Astrocyte (in vitro differentiated cells and primary cell): Measurements from ENCODE around the gene ARHGAP28. TPM values are rescaled to one million over a fixed set of nuclear protein-coding genes. Genes with fewer than 3 reads are reported as not detected.

Experiments used
- DNase-seq: peaks from one replicate; pipeline ENCODE4 v3.0.0-alpha.2; 2010; ENCODE audit warnings: low read depth
- FAIRE-seq: peaks from 2 replicates; lab custom pipeline; 2011; peaks lifted over from hg19 to GRCh38; lab: Jason Lieb, UNC
- H2AFZ ChIP-seq: 2 replicates; pipeline ENCODE4 v1.6.0; 2012; ENCODE audit warnings: low read depth, low read length, inconsistent platforms
- H3K27ac ChIP-seq: 2 replicates; pipeline ENCODE4 v1.5.1; 2011; ENCODE audit warnings: low read depth, low read length, inconsistent platforms
- H3K27me3 ChIP-seq: 2 replicates; pipeline ENCODE4 v1.6.0; 2011; ENCODE audit warnings: low read length, inconsistent platforms; ENCODE audit not compliant: insufficient read depth
- H3K36me3 ChIP-seq: 2 replicates; pipeline ENCODE4 v1.5.1; 2011; ENCODE audit warnings: low read length, inconsistent platforms; ENCODE audit not compliant: insufficient read depth
- H3K4me1 ChIP-seq: 2 replicates; pipeline ENCODE4 v1.5.1; 2011; ENCODE audit warnings: low read length, inconsistent platforms; ENCODE audit not compliant: insufficient read depth
- H3K4me2 ChIP-seq: 2 replicates; pipeline ENCODE4 v1.6.0; 2012; ENCODE audit warnings: low read length, inconsistent platforms
- H3K4me3 ChIP-seq: 2 replicates; pipeline ENCODE4 v1.5.1; 2011; ENCODE audit warnings: low read depth, mild to moderate bottlenecking, low read length, inconsistent platforms; ENCODE audit not compliant: insufficient read depth
- H3K79me2 ChIP-seq: 2 replicates; pipeline ENCODE4 v1.6.0; 2012; ENCODE audit warnings: mild to moderate bottlenecking, low read length, inconsistent platforms; ENCODE audit not compliant: insufficient read depth
- H3K9ac ChIP-seq: 2 replicates; pipeline ENCODE4 v1.6.0; 2012; ENCODE audit warnings: mild to moderate bottlenecking, low read length, inconsistent platforms
- H3K9me3 ChIP-seq: 2 replicates; pipeline ENCODE4 v1.5.1; 2012; ENCODE audit warnings: low read depth, mild to moderate bottlenecking, low read length, inconsistent platforms; ENCODE audit not compliant: insufficient read depth
- H4K20me1 ChIP-seq: 2 replicates; pipeline ENCODE4 v1.6.0; 2012; ENCODE audit warnings: low read length, inconsistent platforms; ENCODE audit not compliant: insufficient read depth
- H3K27ac Mint-ChIP-seq: one replicate; pipeline ENCODE4 v1.8.0; 2021; ENCODE audit warnings: mild to moderate bottlenecking, mixed read lengths; ENCODE audit not compliant: unreplicated experiment
- H3K27me3 Mint-ChIP-seq: one replicate; pipeline ENCODE4 v1.8.0; 2021; ENCODE audit warnings: low read depth, mixed read lengths; ENCODE audit not compliant: unreplicated experiment
- H3K36me3 Mint-ChIP-seq: one replicate; pipeline ENCODE4 v1.8.0; 2021; ENCODE audit warnings: low read depth, mixed read lengths; ENCODE audit not compliant: unreplicated experiment
- H3K4me1 Mint-ChIP-seq: one replicate; pipeline ENCODE4 v1.8.0; 2021; ENCODE audit warnings: low read depth, mixed read lengths; ENCODE audit not compliant: unreplicated experiment
- H3K4me3 Mint-ChIP-seq: one replicate; pipeline ENCODE4 v1.8.0; 2021; ENCODE audit warnings: mild to moderate bottlenecking, moderate library complexity, mixed read lengths; ENCODE audit not compliant: unreplicated experiment
- H3K9me3 Mint-ChIP-seq: one replicate; pipeline ENCODE4 v1.8.0; 2021; ENCODE audit warnings: mild to moderate bottlenecking, mixed read lengths; ENCODE audit not compliant: unreplicated experiment
- CTCF ChIP-seq: IDR thresholded peaks from 2 replicates; pipeline ENCODE4 v1.5.1; 2011; ENCODE audit warnings: low read depth, mild to moderate bottlenecking, inconsistent platforms, low read length, moderate library complexity; ENCODE audit not compliant: insufficient read depth
- EZH2 ChIP-seq: IDR thresholded peaks from 2 replicates; pipeline ENCODE4 v1.6.1; 2012; ENCODE audit warnings: mild to moderate bottlenecking, low read length, inconsistent platforms; ENCODE audit not compliant: insufficient read depth
- total RNA-seq: library from RNA; stranded (reverse); gene quantifications from 2 replicates; pipeline ENCODE4 v1.2.1, GENCODE V29; 2021

Gene ARHGAP28
- total RNA-seq, 1 donor from 2014 or later = 15.5 TPM

- Histone ChIP-seq H3K36me3 (no peaks in the 10 kb centered on the region), H3K27ac (no peak overlapping the region), H3K27me3 (no peaks in the 10 kb centered on the region), H2AFZ (no peak overlapping the region), H3K4me1 (peaks cover 18% of the 10 kb centered on the region), H3K4me2 (no peak overlapping the region), H3K4me3 (no peak overlapping the region), H3K79me2 (no peaks in the 10 kb centered on the region), H4K20me1 (no peaks in the 10 kb centered on the region), H3K9me3 (no peaks in the 10 kb centered on the region), H3K9ac (no peak overlapping the region)
- TF ChIP-seq CTCF (no peak), EZH2 (no peak)
- H3K4me1 Mint-ChIP-seq = peaks cover 36% of the 10 kb centered on the region
- peak overlapping the region; percentile 91 for H3K27ac Mint-ChIP-seq
- H3K36me3 Mint-ChIP-seq = no peaks in the 10 kb centered on the region
- DNase-seq = no peak
- no peak overlapping the region for H3K4me3 Mint-ChIP-seq
- FAIRE-seq = no peak
- no peaks in the 10 kb centered on the region for H3K9me3 Mint-ChIP-seq
- no peaks in the 10 kb centered on the region for H3K27me3 Mint-ChIP-seq
These were observed 55.9 kb downstream of the ARHGAP28 start for GRCh38 chr18:6785411-6785810.

GRCh38 chr18:6792391-6792790 lies 62.9 kb downstream of the ARHGAP28 start:
- Mint-ChIP-seq H3K27me3 (no peaks in the 10 kb centered on the region), H3K4me3 (no peak overlapping the region), H3K4me1 (peaks cover 4% of the 10 kb centered on the region), H3K36me3 (no peaks in the 10 kb centered on the region), H3K27ac (no peak overlapping the region), H3K9me3 (no peaks in the 10 kb centered on the region)
- Histone ChIP-seq H2AFZ (no peak overlapping the region), H4K20me1 (no peaks in the 10 kb centered on the region), H3K79me2 (no peaks in the 10 kb centered on the region), H3K9me3 (no peaks in the 10 kb centered on the region), H3K36me3 (no peaks in the 10 kb centered on the region), H3K4me3 (no peak overlapping the region), H3K9ac (no peak overlapping the region), H3K4me2 (no peak overlapping the region), H3K27ac (no peak overlapping the region), H3K27me3 (no peaks in the 10 kb centered on the region), H3K4me1 (no peaks in the 10 kb centered on the region)
- TF ChIP-seq CTCF (no peak), EZH2 (no peak)
- FAIRE-seq (no peak), DNase-seq (no peak)

- Histone ChIP-seq H3K9ac (no peak overlapping the region), H4K20me1 (no peaks in the 10 kb centered on the region), H3K9me3 (no peaks in the 10 kb centered on the region), H3K4me2 (no peak overlapping the region), H3K79me2 (no peaks in the 10 kb centered on the region), H3K4me3 (no peak overlapping the region), H3K36me3 (no peaks in the 10 kb centered on the region), H3K27ac (no peak overlapping the region), H3K27me3 (no peaks in the 10 kb centered on the region), H2AFZ (no peak overlapping the region), H3K4me1 (no peaks in the 10 kb centered on the region)
- Mint-ChIP-seq H3K36me3 (no peaks in the 10 kb centered on the region), H3K9me3 (no peaks in the 10 kb centered on the region), H3K4me1 (peaks cover 4% of the 10 kb centered on the region), H3K27me3 (no peaks in the 10 kb centered on the region), H3K4me3 (no peak overlapping the region), H3K27ac (no peak overlapping the region)
- no peak for FAIRE-seq
- no peak for TF ChIP-seq EZH2
- no peak for TF ChIP-seq CTCF
- DNase-seq = no peak
These were observed 63.9 kb downstream of the ARHGAP28 start for GRCh38 chr18:6793455-6793854.
